ENCODE data around the gene CCDC180.

The CCDC180 gene

GRCh38 chr9:97321251-97321650 is 13.8 kb downstream of the CCDC180 start:
- Histone ChIP-seq H3K4me3 (ENCODE audit: low read length) (no peak overlapping the region), H3K27me3 (ENCODE audit: low read depth, low read length) (no peaks in the 10 kb centered on the region), H4K20me1 (ENCODE audit: insufficient read depth, low read length) (no peaks in the 10 kb centered on the region), H2AFZ (ENCODE audit: low read depth, low read length) (no peak overlapping the region), H3K4me2 (ENCODE audit: low read length) (no peak overlapping the region), H3K36me3 (replicated peaks; ENCODE audit: low read depth, low read length) (no peaks in the 10 kb centered on the region), H3K9me3 (ENCODE audit: insufficient read depth, low read length) (no peaks in the 10 kb centered on the region), H3K4me1 (ENCODE audit: low read length) (no peaks in the 10 kb centered on the region), H3K27ac (ENCODE audit: low read length) (no peak overlapping the region), H3K79me2 (ENCODE audit: low read length) (no peaks in the 10 kb centered on the region), H3K9ac (ENCODE audit: low read length) (no peak overlapping the region)
- TF ChIP-seq, protein P1, sequence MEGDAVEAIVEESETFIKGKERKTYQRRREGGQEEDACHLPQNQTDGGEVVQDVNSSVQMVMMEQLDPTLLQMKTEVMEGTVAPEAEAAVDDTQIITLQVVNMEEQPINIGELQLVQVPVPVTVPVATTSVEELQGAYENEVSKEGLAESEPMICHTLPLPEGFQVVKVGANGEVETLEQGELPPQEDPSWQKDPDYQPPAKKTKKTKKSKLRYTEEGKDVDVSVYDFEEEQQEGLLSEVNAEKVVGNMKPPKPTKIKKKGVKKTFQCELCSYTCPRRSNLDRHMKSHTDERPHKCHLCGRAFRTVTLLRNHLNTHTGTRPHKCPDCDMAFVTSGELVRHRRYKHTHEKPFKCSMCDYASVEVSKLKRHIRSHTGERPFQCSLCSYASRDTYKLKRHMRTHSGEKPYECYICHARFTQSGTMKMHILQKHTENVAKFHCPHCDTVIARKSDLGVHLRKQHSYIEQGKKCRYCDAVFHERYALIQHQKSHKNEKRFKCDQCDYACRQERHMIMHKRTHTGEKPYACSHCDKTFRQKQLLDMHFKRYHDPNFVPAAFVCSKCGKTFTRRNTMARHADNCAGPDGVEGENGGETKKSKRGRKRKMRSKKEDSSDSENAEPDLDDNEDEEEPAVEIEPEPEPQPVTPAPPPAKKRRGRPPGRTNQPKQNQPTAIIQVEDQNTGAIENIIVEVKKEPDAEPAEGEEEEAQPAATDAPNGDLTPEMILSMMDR (IDR thresholded peaks at IDR 0.05; ENCODE audit: low read depth, low read length), result no peak
- no peak for TF ChIP-seq EZH2phosphoT487 (IDR thresholded peaks at IDR 0.05; ENCODE audit: low read depth)

DNA sequence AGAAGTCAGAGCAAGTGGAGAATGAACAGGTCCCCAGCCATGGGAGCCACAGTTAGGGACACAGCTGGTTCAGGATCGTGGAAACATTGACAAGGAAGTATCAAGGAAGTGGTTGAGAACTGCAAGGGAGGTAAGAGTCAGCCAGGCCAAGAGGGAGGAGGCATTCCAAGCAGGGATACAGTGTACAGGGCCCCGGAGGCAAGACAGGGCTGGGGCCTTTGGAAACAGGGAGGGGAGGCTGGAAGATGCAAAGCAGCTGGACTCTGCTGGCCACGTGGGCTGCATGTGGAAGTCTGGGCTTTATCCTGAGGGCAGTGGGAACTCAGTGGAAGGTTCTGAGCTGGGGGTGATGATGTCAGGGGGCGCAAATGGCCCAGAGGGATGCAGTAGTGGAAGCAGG is 14.2 kb downstream of the CCDC180 start:
- H3K9ac ChIP-seq (ENCODE audit: low read length), result no peak overlapping the region
- no peaks in the 10 kb centered on the region for H4K20me1 ChIP-seq (ENCODE audit: insufficient read depth, low read length)
- H3K4me3 ChIP-seq (ENCODE audit: low read length), result no peak overlapping the region
- H3K27ac ChIP-seq (ENCODE audit: low read length), result no peak overlapping the region
- H3K27me3 ChIP-seq (ENCODE audit: low read depth, low read length), result no peaks in the 10 kb centered on the region
- H3K79me2 ChIP-seq (ENCODE audit: low read length), result no peaks in the 10 kb centered on the region
- no peaks in the 10 kb centered on the region for H3K36me3 ChIP-seq (replicated peaks; ENCODE audit: low read depth, low read length)
- H3K9me3 ChIP-seq (ENCODE audit: insufficient read depth, low read length), result no peaks in the 10 kb centered on the region
- H2AFZ ChIP-seq (ENCODE audit: low read depth, low read length), result no peak overlapping the region
- no peak for TF ChIP-seq EZH2phosphoT487 (IDR thresholded peaks at IDR 0.05; ENCODE audit: low read depth)
- TF ChIP-seq, protein P1 (IDR thresholded peaks at IDR 0.05; ENCODE audit: low read depth, low read length), result no peak
- no peak overlapping the region for H3K4me2 ChIP-seq (ENCODE audit: low read length)
- H3K4me1 ChIP-seq (ENCODE audit: low read length), result no peaks in the 10 kb centered on the region

DNA sequence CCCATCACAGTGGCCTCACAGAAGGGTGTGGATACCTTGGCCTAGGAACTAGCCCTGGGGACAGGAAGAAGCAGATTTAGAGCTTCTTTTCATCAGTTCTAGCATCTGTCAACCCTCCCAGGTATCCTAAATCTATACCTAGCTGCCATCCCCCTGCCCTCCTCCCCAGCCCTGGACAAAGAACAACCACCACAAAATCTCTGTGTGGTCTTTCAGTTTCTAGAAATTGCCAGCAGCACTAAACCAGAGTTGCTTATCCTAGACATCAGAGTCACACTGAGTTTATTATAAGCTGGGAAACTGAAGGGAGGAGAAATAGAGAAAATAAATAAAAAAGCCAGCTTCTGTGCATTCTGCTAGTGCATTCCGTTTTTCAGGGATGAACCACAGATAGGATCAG is 14.6 kb downstream of the CCDC180 start:
- Histone ChIP-seq H3K4me2 (ENCODE audit: low read length) (no peak overlapping the region), H3K27ac (ENCODE audit: low read length) (no peak overlapping the region), H3K27me3 (ENCODE audit: low read depth, low read length) (no peaks in the 10 kb centered on the region), H2AFZ (ENCODE audit: low read depth, low read length) (no peak overlapping the region), H3K9ac (ENCODE audit: low read length) (no peak overlapping the region), H3K4me3 (ENCODE audit: low read length) (no peak overlapping the region), H3K4me1 (ENCODE audit: low read length) (no peaks in the 10 kb centered on the region), H4K20me1 (ENCODE audit: insufficient read depth, low read length) (no peaks in the 10 kb centered on the region), H3K36me3 (replicated peaks; ENCODE audit: low read depth, low read length) (no peaks in the 10 kb centered on the region), H3K9me3 (ENCODE audit: insufficient read depth, low read length) (no peaks in the 10 kb centered on the region), H3K79me2 (ENCODE audit: low read length) (no peaks in the 10 kb centered on the region)
- TF ChIP-seq, protein P1 (IDR thresholded peaks at IDR 0.05; ENCODE audit: low read depth, low read length), result no peak
- no peak for TF ChIP-seq EZH2phosphoT487 (IDR thresholded peaks at IDR 0.05; ENCODE audit: low read depth)

DNA sequence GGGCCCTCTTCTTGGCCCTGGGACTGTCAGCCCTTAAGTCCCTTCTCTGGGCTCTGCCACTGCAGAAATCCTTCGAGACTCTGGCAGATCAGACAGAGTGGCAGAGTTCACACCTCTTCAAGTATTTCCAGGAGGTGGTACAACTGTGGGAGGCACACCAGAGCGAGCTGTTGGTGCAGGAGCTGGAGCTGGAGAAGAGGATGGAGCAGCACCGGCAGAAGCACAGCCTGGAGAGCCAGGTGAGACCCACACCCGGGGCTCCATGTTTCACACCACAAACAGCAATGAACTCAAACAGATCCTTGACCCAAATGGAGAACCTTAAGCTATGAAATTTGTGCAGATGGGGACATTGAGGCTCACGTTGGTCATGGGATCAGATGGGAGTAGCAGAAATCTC is 17.5 kb downstream of the CCDC180 start:
- no peaks in the 10 kb centered on the region for H3K4me1 ChIP-seq (ENCODE audit: low read length)
- no peaks in the 10 kb centered on the region for H3K27me3 ChIP-seq (ENCODE audit: low read depth, low read length)
- no peak overlapping the region for H3K9ac ChIP-seq (ENCODE audit: low read length)
- no peak overlapping the region for H2AFZ ChIP-seq (ENCODE audit: low read depth, low read length)
- no peaks in the 10 kb centered on the region for H3K9me3 ChIP-seq (ENCODE audit: insufficient read depth, low read length)
- H3K27ac ChIP-seq (ENCODE audit: low read length), result no peak overlapping the region
- no peaks in the 10 kb centered on the region for H4K20me1 ChIP-seq (ENCODE audit: insufficient read depth, low read length)
- TF ChIP-seq EZH2phosphoT487 (IDR thresholded peaks at IDR 0.05; ENCODE audit: low read depth), result no peak
- TF ChIP-seq, protein P1 (IDR thresholded peaks at IDR 0.05; ENCODE audit: low read depth, low read length), result no peak
- H3K36me3 ChIP-seq (replicated peaks; ENCODE audit: low read depth, low read length), result no peaks in the 10 kb centered on the region
- no peak overlapping the region for H3K4me2 ChIP-seq (ENCODE audit: low read length)
- H3K4me3 ChIP-seq (ENCODE audit: low read length), result no peak overlapping the region
- H3K79me2 ChIP-seq (ENCODE audit: low read length), result no peaks in the 10 kb centered on the region

All from OCI-LY3 (cell line).